Activated CD4-positive, alpha-beta T cell treated with anti-CD3 and anti-CD28 coated beads, Interleukin-2, amount 10 ng/mL, durations not matched to agents 7 days and 5 days (primary cell): ENCODE data around the gene PHC2. TPM values are rescaled to one million over a fixed set of nuclear protein-coding genes. Genes with fewer than 3 reads are reported as not detected.

Source experiments
- CTCF ChIA-PET: fragments of 350-600 bp; sonication (Branson Sonifier 250); formaldehyde crosslinking; loops from one replicate; lab custom pipeline; 2021; ENCODE audit warnings: antibody characterized with exemption; lab: Charles Lee
- POLR2A ChIA-PET: fragments of 350-600 bp; sonication (Branson Sonifier 250); formaldehyde crosslinking; loops from one replicate; lab custom pipeline; 2021; ENCODE audit warnings: antibody characterized with exemption; lab: Charles Lee
- DNase-seq: peaks from one replicate; pipeline ENCODE4 v3.0.0-alpha.2; 2020
- H3K27ac Mint-ChIP-seq: one replicate; pipeline ENCODE4 v1.8.0; 2021; ENCODE audit warnings: mild to moderate bottlenecking, moderate library complexity, mixed read lengths
- H3K27me3 Mint-ChIP-seq: one replicate; pipeline ENCODE4 v1.8.0; 2021; ENCODE audit warnings: mixed read lengths
- H3K36me3 Mint-ChIP-seq: one replicate; pipeline ENCODE4 v1.8.0; 2021; ENCODE audit warnings: low read depth, mixed read lengths
- H3K4me1 Mint-ChIP-seq: one replicate; pipeline ENCODE4 v1.8.0; 2021; ENCODE audit warnings: mixed read lengths
- H3K4me3 Mint-ChIP-seq: one replicate; pipeline ENCODE4 v1.8.0; 2021; ENCODE audit warnings: mild to moderate bottlenecking, moderate library complexity, mixed read lengths
- H3K9me3 Mint-ChIP-seq: one replicate; pipeline ENCODE4 v1.8.0; 2021; ENCODE audit warnings: mixed read lengths
- total RNA-seq, 2 experiments: library from RNA; stranded (reverse); gene quantifications; one replicate each; pipeline ENCODE4 v1.2.3, GENCODE V29; 2021

Gene PHC2
- total RNA-seq, 2 experiments from 2014 or later = 43.2 to 48.3 TPM

DNA sequence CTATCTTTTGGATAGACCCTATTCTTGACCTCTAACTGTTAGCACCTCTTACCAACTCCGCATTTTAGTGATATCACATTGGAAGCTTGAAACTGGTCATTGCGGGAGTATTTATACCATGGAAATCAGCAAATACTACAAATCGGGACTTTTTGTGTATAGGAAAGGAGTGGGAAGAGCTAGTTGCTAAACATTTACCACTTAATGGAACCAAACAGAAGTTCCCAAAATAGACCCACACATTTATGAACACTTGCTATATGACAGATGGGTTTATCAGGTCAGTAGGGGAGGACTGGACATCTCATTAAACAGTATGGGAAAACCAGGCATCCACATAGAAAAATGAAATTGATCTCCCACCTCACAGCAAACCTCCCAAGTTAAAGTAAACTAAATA, 29.4 kb downstream of the PHC2 start:
- Mint-ChIP-seq H3K27me3 (peaks cover 28% of the 10 kb centered on the region), H3K27ac (no peak overlapping the region), H3K36me3 (no peaks in the 10 kb centered on the region), H3K4me3 (no peak overlapping the region), H3K4me1 (peaks cover 11% of the 10 kb centered on the region), H3K9me3 (no peaks in the 10 kb centered on the region)
- no peak for DNase-seq
- ChIA-PET POLR2A (no interaction called here), CTCF (interaction anchor here (0.6 kb wide), 1 partner anchor 15 kb away, joined by 5 read pairs; no protein-coding TSS in a partner anchor)

DNA sequence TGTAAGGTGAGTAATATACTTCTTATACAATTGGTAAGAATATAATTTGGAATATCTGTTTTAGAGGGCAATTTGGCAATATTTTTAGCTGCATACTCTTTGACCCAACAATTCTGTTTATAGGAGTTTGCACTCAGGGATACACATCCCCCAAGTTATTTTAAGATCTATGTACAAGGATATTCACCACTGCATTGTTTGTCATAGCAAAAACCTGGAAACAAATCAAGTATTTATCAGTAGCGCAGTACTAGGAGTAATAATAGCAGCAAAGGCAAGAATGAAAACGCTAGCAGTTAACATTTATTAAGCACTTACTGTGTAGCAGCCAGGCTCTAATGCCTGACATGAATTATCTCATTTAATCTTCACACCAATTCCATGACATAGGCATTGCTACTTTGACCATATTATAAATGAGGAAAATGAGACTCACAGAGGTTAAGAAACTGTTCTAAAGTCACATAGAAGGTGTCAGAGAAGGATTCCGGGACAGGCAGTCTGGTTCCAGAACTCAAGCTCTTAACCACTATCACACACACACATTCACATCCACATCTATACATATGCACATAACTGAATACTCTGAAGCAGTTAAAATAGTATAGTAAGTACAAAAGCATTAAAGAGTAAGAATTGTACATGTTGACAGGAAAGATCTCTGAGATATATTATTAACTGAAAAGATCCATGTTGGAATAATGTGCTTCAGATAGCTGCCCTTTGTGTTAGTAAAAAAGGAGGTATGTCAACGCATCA, 30.6 kb downstream of the PHC2 start:
- Mint-ChIP-seq H3K27ac (no peak overlapping the region), H3K9me3 (no peaks in the 10 kb centered on the region), H3K4me3 (no peak overlapping the region), H3K4me1 (peaks cover 13% of the 10 kb centered on the region), H3K27me3 (peaks cover 24% of the 10 kb centered on the region), H3K36me3 (no peaks in the 10 kb centered on the region)
- CTCF ChIA-PET = no interaction called here
- no peak for DNase-seq
- POLR2A ChIA-PET = no interaction called here

- Mint-ChIP-seq H3K27me3 (peaks cover 19% of the 10 kb centered on the region), H3K4me3 (no peak overlapping the region), H3K36me3 (no peaks in the 10 kb centered on the region), H3K27ac (no peak overlapping the region), H3K4me1 (peaks cover 13% of the 10 kb centered on the region), H3K9me3 (no peaks in the 10 kb centered on the region)
- DNase-seq = no peak
- POLR2A ChIA-PET = no interaction called here
- CTCF ChIA-PET = no interaction called here
These were observed 31.5 kb downstream of the PHC2 start for GRCh38 chr1:33399375-33399774.

- CTCF ChIA-PET = interaction anchor here (1.0 to 1.3 kb wide), 2 partner anchors 12 to 269 kb away, joined by 3 read pairs; no protein-coding TSS in a partner anchor
- Mint-ChIP-seq H3K27ac (no peak overlapping the region), H3K27me3 (peaks cover 18% of the 10 kb centered on the region), H3K4me1 (peaks cover 13% of the 10 kb centered on the region), H3K4me3 (no peak overlapping the region), H3K9me3 (no peaks in the 10 kb centered on the region), H3K36me3 (no peaks in the 10 kb centered on the region)
- POLR2A ChIA-PET = no interaction called here
- no peak for DNase-seq
These were observed 32.9 kb downstream of the PHC2 start for GRCh38 chr1:33397994-33398393.

DNA sequence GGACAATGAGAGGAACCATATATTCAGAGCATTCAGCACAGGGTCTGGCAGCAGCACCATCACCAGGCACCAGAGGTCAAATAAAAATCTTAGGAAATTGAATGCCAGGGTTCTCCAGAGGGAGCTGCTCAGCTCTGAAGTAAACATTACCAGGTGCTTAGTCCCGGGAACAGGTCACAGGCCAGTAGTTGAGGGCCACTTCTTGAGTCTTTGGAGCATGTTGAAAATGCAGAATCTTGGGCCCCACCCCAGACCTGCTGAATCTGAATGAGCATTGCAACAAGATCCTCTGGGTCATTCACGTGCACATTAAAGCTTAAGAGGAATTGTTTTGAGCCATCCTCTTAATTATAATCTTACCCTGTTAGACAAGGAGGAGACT, 33.8 kb downstream of the PHC2 start:
- Mint-ChIP-seq H3K27ac (no peak overlapping the region), H3K9me3 (no peaks in the 10 kb centered on the region), H3K4me1 (peaks cover 13% of the 10 kb centered on the region), H3K4me3 (no peak overlapping the region), H3K36me3 (no peaks in the 10 kb centered on the region), H3K27me3 (peaks cover 21% of the 10 kb centered on the region)
- CTCF ChIA-PET = interaction anchor here (1.3 kb wide), 1 partner anchor 268 kb away, joined by 3 read pairs; no protein-coding TSS in a partner anchor
- POLR2A ChIA-PET = no interaction called here
- no peak for DNase-seq

DNA sequence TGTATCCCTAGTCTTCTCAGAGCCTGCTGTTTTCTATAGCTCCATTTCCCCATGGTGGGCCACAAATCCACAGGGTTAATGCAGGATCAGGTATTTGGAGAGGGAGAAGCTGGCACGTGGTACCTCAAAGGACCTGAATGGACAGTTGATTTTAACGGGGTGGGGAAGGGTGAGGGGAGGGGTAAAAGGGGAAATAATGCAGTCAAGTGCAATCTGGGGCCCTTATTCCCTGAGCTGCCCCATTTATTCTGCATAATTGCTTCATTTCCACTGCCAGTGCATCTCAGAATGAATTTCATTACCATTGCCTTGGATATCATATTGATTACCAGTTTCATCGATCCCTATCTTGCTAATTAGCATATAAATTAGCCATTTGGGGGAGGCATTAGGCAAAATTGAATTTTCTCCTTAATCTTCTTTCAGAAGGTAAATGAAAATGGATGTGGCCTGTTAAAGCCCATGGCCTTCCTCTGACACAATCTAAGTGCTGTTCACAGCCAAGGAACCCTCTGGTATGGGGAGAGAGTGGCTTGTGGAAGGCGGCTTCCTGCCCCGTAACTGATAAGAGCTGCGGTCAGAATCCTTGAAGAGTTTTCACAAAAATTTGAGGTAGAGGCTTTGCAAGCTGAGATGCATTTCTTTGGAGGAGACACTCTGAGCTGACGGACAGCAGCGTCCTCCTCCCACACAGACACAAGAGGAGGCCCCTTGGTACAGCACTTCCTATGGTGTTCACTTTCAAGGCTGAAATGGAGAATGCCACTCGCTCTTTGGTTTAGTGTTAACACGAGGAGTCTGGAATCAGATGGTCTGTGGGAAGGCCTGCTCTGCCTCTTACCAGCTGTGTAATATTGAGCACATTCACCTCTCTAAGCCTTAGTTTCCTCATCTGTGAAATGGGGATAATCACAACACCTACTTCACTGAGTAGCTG, 34.4 kb downstream of the PHC2 start:
- POLR2A ChIA-PET = no interaction called here
- CTCF ChIA-PET = interaction anchor here (1.3 kb wide), 1 partner anchor 267 kb away, joined by 3 read pairs; no protein-coding TSS in a partner anchor
- Mint-ChIP-seq H3K4me1 (peaks cover 13% of the 10 kb centered on the region), H3K9me3 (no peaks in the 10 kb centered on the region), H3K4me3 (no peak overlapping the region), H3K27ac (no peak overlapping the region), H3K27me3 (peaks cover 27% of the 10 kb centered on the region), H3K36me3 (no peaks in the 10 kb centered on the region)
- no peak for DNase-seq

GRCh38 chr1:33394770-33395169, 36.1 kb downstream of the PHC2 start:
- Mint-ChIP-seq H3K4me3 (no peak overlapping the region), H3K9me3 (no peaks in the 10 kb centered on the region), H3K4me1 (peaks cover 13% of the 10 kb centered on the region), H3K27me3 (peaks cover 32% of the 10 kb centered on the region), H3K27ac (no peak overlapping the region), H3K36me3 (no peaks in the 10 kb centered on the region)
- CTCF ChIA-PET = no interaction called here
- POLR2A ChIA-PET = no interaction called here
- no peak for DNase-seq

GRCh38 chr1:33393991-33394390, 36.9 kb downstream of the PHC2 start:
- H3K4me1 Mint-ChIP-seq = peaks cover 13% of the 10 kb centered on the region
- DNase-seq = no peak
- no peak overlapping the region for H3K27ac Mint-ChIP-seq
- no peak overlapping the region for H3K4me3 Mint-ChIP-seq
- peaks cover 32% of the 10 kb centered on the region for H3K27me3 Mint-ChIP-seq
- no peaks in the 10 kb centered on the region for H3K9me3 Mint-ChIP-seq
- POLR2A ChIA-PET = no interaction called here
- H3K36me3 Mint-ChIP-seq = no peaks in the 10 kb centered on the region
- CTCF ChIA-PET = interaction anchor here (0.6 to 1.0 kb wide), 2 partner anchors 168 to 1647 kb away, joined by 3 read pairs; no protein-coding TSS in a partner anchor

GRCh38 chr1:33393524-33393923, 37.4 kb downstream of the PHC2 start:
- Mint-ChIP-seq H3K27me3 (peaks cover 28% of the 10 kb centered on the region), H3K4me1 (peaks cover 13% of the 10 kb centered on the region), H3K27ac (no peak overlapping the region), H3K4me3 (no peak overlapping the region), H3K36me3 (no peaks in the 10 kb centered on the region), H3K9me3 (no peaks in the 10 kb centered on the region)
- ChIA-PET CTCF (interaction anchor here (0.6 to 1.0 kb wide), 2 partner anchors 168 to 1647 kb away, joined by 3 read pairs; no protein-coding TSS in a partner anchor), POLR2A (no interaction called here)
- no peak for DNase-seq

- POLR2A ChIA-PET = no interaction called here
- no peaks in the 10 kb centered on the region for H3K36me3 Mint-ChIP-seq
- peaks cover 13% of the 10 kb centered on the region for H3K4me1 Mint-ChIP-seq
- H3K27ac Mint-ChIP-seq = peak overlapping the region; percentile 10
- no peak overlapping the region for H3K4me3 Mint-ChIP-seq
- no peak for DNase-seq
- no peaks in the 10 kb centered on the region for H3K9me3 Mint-ChIP-seq
- CTCF ChIA-PET = interaction anchor here (0.6 kb wide), 1 partner anchor 452 kb away, joined by 4 read pairs; no protein-coding TSS in a partner anchor
- H3K27me3 Mint-ChIP-seq = peaks cover 27% of the 10 kb centered on the region
These were observed 38.3 kb downstream of the PHC2 start for GRCh38 chr1:33392639-33393038.

DNA sequence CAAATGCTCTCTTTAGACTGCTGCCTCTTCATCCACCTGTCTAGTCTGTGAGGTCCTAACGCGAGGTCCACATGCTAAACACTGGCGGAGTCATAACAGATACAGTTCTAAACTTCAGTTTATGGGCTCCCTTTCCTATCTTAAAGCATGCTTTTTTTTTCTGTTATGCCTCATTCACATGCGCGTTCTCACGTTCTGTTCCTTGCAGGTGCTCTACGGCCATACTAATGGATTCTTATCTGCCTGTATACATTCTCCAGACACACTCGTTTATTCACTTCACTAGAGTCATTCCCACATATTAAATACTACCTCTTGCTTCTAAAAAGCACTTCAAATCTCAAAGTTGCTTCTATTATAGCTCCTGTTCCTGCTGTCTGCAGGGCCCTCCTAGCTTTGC, 38.7 kb downstream of the PHC2 start:
- DNase-seq = no peak
- ChIA-PET CTCF (no interaction called here), POLR2A (no interaction called here)
- Mint-ChIP-seq H3K4me1 (peaks cover 10% of the 10 kb centered on the region), H3K9me3 (no peaks in the 10 kb centered on the region), H3K4me3 (no peak overlapping the region), H3K27me3 (peaks cover 27% of the 10 kb centered on the region), H3K36me3 (no peaks in the 10 kb centered on the region), H3K27ac (peak overlapping the region; percentile 10)

- ChIA-PET CTCF (no interaction called here), POLR2A (no interaction called here)
- Mint-ChIP-seq H3K27ac (no peak overlapping the region), H3K9me3 (no peaks in the 10 kb centered on the region), H3K27me3 (peaks cover 27% of the 10 kb centered on the region), H3K36me3 (no peaks in the 10 kb centered on the region), H3K4me3 (no peak overlapping the region), H3K4me1 (peaks cover 3% of the 10 kb centered on the region)
- DNase-seq = no peak
These were observed 39.4 kb downstream of the PHC2 start for GRCh38 chr1:33391343-33392078.
